ENCODE measurements around the gene CCDC13. TPM values are rescaled to one million over a fixed set of nuclear protein-coding genes. Genes with fewer than 3 reads are reported as not detected.

The CCDC13 gene
- total and polyA plus RNA-seq, 2 of the 13 experiments (the other 11 are each of a cell fraction or from before 2014, with no cell fraction given), result 0.22 to 0.51 TPM

DNA sequence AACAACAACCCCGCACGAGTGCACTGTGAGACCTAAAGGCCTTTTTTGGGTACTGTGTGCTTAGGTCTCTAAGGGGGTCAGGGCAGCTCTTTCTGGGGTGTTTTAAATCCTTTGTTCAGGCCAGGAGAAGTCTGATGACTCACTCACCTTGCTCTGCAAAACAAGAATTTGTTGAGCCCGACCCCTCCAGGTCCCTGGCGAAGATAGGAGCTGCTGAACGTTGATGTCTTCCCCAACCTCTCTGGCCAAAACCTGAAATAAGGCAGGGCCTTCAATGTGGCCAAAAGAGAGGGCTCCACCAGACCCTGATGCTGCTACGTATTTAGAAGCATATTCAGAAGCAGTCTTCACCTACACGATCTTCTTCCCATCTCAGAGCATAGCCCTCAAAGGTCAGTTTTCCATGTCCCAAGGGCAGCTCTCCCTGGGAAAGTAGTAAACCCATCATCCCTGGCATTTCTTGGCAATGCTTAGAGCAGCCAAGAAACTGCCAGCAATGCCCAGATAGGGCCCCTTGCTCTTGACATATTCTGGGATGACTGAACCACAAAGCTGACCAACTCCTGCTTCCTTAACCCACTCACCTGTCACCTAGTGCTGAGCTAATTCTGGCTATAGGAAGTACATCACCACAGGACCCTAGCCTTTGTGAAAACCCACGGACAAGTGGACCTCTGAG lies 27.1 kb downstream of the CCDC13 start:
- intact Hi-C loops (cut with micrococcal nuclease; ENCODE audit: unreplicated experiment), result loop anchor here (5.0 kb wide), 1 partner anchor 94 kb away; the partner anchor contains the start of gene ZBTB47
- Histone ChIP-seq H3K9me3 (ENCODE audit: low read length) (no peaks in the 10 kb centered on the region), H3K36me3 (replicated peaks in 1 of 2; ENCODE audit: control insufficient read depth in 1 of 2, insufficient read depth in 2 of 2, low read length in 2 of 2) (no peaks in the 10 kb centered on the region), H3K4me1 (ENCODE audit: insufficient read depth, low read length) (peaks cover 73% of the 10 kb centered on the region), H2AFZ (ENCODE audit: low read length) (no peak overlapping the region), H3K79me2 (ENCODE audit: insufficient read depth, low read length) (no peaks in the 10 kb centered on the region), H3K4me2 (ENCODE audit: low read depth, low read length) (peak overlapping the region; percentile 65), H3K27me3 (ENCODE audit: control insufficient read depth in 1 of 2, insufficient read depth in 2 of 2, low read length in 2 of 2) (no peaks in the 10 kb centered on the region), H4K20me1 (ENCODE audit: insufficient read depth, low read length) (no peaks in the 10 kb centered on the region), H3K4me3 (replicated peaks in 1 of 3; ENCODE audit: insufficient read depth in 1 of 3, low read depth in 2 of 3, low read length in 3 of 3) (peak overlapping the region in 1 of 3 experiments; percentile 6; a peak in 1 of 6 replicates), H3K27ac (ENCODE audit: extremely low read length, insufficient read depth, low read length) (no peak overlapping the region), H3K9ac (ENCODE audit: insufficient read depth, low read depth, low read length) (no peak overlapping the region; the same call in 1 of the 2 replicates)
- WGBS (ENCODE audit: low lambda C conversion rate), result 28% methylated on average over 5 of the region's 8 CpGs
- FAIRE-seq, result no peak
- ChIA-PET POLR2A (interaction anchor here (0.9 to 4.4 kb wide), 7 partner anchors 11 to 155 kb away, joined by 3 to 33 read pairs (median 8); partner anchors contain the start of genes HIGD1A, NKTR, SS18L2 and ZBTB47), CTCF (ENCODE audit: low intra/inter-chr PET ratio, low total read pairs) (interaction anchor here (2.4 kb wide), 1 partner anchor 173 kb away, joined by 9 read pairs; no protein-coding TSS in a partner anchor)
- no peak for ATAC-seq
- DNase-seq (ENCODE audit: low spot score), result no peak
- BruUV-seq (replicated peaks), result no TSS peak
- TF ChIP-seq RCOR2 (CRISPR knock-in tag; IDR thresholded peaks at IDR 0.05), result no peak
- TF ChIP-seq FOSL2 (CRISPR knock-in tag; IDR thresholded peaks at IDR 0.05), result peak; percentile 54
- in situ Hi-C loops (cut with HindIII; ENCODE audit: extremely low pct_ligation_motif_present, low pct_unique_long_range_greater_than_20kb), result loop anchor here (5.0 kb wide), 1 partner anchor 94 kb away; the partner anchor contains the start of gene ZBTB47

DNA sequence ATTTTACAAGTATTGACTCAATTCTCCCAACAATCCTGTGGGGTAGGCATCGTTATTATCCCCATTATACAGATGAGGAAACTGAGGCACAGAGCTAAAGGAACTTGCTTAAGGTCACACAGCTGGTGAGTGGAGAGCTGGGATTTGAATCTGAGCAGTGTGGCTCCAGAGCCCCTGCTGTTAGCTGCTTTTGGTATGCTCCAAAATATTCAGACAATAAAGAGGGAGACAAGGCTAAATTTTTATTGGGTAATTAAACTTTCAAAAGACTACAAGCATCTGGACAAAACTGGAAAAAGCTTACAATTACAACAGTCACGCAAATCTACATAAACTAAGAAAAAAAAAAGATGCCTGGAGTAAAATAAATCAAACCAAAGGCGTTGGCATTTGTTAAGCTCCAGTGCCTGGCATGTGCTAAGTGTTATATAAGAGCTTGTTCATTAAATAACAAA lies 27.7 kb downstream of the CCDC13 start:
- no peak for DNase-seq (ENCODE audit: low spot score)
- Histone ChIP-seq H2AFZ (ENCODE audit: low read length) (no peak overlapping the region), H3K27ac (ENCODE audit: extremely low read length, insufficient read depth, low read length) (no peak overlapping the region), H3K9me3 (ENCODE audit: low read length) (no peaks in the 10 kb centered on the region), H3K4me1 (ENCODE audit: insufficient read depth, low read length) (peaks cover 74% of the 10 kb centered on the region), H3K9ac (ENCODE audit: insufficient read depth, low read depth, low read length) (no peak overlapping the region), H3K27me3 (ENCODE audit: control insufficient read depth in 1 of 2, insufficient read depth in 2 of 2, low read length in 2 of 2) (no peaks in the 10 kb centered on the region), H3K36me3 (replicated peaks in 1 of 2; ENCODE audit: control insufficient read depth in 1 of 2, insufficient read depth in 2 of 2, low read length in 2 of 2) (no peaks in the 10 kb centered on the region), H3K4me2 (ENCODE audit: low read depth, low read length) (peak overlapping the region; percentile 65), H4K20me1 (ENCODE audit: insufficient read depth, low read length) (no peaks in the 10 kb centered on the region), H3K79me2 (ENCODE audit: insufficient read depth, low read length) (no peaks in the 10 kb centered on the region), H3K4me3 (replicated peaks in 1 of 3; ENCODE audit: insufficient read depth in 1 of 3, low read depth in 2 of 3, low read length in 3 of 3) (no peak overlapping the region)
- 57% methylated on average over 3 of the region's 3 CpGs for WGBS (ENCODE audit: low lambda C conversion rate)
- POLR2A ChIA-PET, result interaction anchor here (1.3 to 4.4 kb wide), 5 partner anchors 12 to 145 kb away, joined by 3 to 33 read pairs (median 10); partner anchors contain the start of genes HIGD1A, NKTR and ZBTB47
- TF ChIP-seq NCOA1 (CRISPR knock-in tag; IDR thresholded peaks at IDR 0.05), result no peak
- TF ChIP-seq ZNF629 (CRISPR knock-in tag; conservative IDR thresholded peaks at IDR 0.05), result peak; percentile 69
- in situ Hi-C loops (cut with HindIII; ENCODE audit: extremely low pct_ligation_motif_present, low pct_unique_long_range_greater_than_20kb) (loop anchor here (5.0 kb wide), 1 partner anchor 93 kb away; the partner anchor contains the start of gene ZBTB47), intact Hi-C loops (cut with micrococcal nuclease; ENCODE audit: unreplicated experiment) (loop anchor here (5.0 kb wide), 1 partner anchor 93 kb away; the partner anchor contains the start of gene ZBTB47)
- CTCF ChIA-PET (ENCODE audit: low intra/inter-chr PET ratio, low total read pairs), result interaction anchor here (1.2 to 2.4 kb wide), 2 partner anchors 84 to 173 kb away, joined by 4 to 9 read pairs; no protein-coding TSS in a partner anchor
- ATAC-seq, result no peak
- FAIRE-seq, result no peak
- no TSS peak for BruUV-seq (replicated peaks)

All from HepG2 (cell line).